SKM-1 treated with dmso at 0.1 percent for 144 hours (cell line): ENCODE results near the gene C7orf33.
"Not testable (repeated sequence)": the region's sequence is repeated elsewhere in the genome, so short reads cannot be mapped to it uniquely, and the experiment has no call there.

Source experiments
- DNase-seq: peaks from one replicate; lab custom pipeline; 2025; ENCODE audit not compliant: unreplicated experiment; lab: John Stamatoyannopoulos, UW

Gene C7orf33

GRCh38 chr7:148579366-148579765, 11.2 kb upstream of the C7orf33 start:
- DNase-seq = no peak

DNA sequence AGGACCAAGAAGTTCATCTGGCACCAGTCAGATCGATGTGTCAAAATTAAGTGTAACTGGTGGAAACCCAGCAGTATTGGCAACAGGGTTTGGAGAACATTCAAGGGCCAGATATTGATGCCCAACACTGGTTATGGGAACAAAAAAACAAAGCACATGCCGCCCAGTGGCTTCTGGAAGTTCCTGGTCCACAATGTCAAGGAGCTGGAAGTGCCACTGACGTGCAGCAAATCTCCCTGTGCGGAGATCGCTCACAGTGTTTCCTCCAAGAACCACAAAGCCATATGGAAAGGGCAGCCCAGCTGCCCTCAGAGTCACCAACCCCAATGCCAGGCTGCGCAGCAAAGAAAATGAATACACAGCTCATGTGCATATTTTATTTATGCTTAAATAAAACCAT, 10.1 kb upstream of the C7orf33 start:
- no peak for DNase-seq

- no peak for DNase-seq
Observed at GRCh38 chr7:148581624-148582023, 8.9 kb upstream of the C7orf33 start.

- no peak for DNase-seq
Observed at GRCh38 chr7:148584154-148584827, 6.3 kb upstream of the C7orf33 start.

DNA sequence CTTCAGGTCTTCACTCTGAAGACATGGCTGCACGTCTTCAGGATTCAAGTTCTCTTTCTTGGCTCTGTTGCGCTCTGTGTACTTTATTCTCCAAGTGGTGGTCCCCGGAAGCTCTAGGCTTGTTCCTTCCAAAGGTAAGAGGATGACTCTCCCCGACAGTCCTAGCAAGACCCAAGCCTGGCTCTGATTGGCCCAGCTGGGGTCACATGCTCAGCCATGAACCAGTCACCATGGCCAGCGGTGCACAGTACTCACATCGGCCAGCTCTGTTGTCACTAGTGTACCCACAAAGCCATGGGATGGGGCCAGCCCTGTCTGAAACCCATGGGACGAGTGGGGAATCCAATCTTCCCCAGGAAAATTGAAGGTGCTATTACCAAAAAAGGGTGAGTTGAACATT, 5.2 kb upstream of the C7orf33 start:
- no peak for DNase-seq

DNA sequence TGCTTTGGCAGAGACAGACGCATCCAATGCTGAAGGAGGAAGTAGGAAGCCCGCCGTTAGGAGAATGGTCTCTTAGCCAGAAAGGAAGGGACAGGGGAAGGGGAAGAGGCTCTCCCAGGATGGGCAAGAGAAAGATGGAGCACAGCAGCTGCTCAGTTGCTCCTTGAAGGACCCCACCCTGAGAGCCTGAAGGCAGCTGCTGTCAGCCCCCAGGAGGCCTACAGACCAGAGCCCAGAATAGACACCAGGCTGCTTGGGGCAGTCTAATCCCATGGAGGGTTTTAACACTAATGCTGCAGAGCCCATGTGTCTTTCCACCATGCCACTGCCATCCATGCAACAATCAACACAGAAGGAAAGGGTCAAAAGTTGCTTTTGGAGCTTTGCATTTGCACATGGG, 3.5 kb upstream of the C7orf33 start:
- no peak for DNase-seq

GRCh38 chr7:148588168-148588567, 2.4 kb upstream of the C7orf33 start:
- no peak for DNase-seq

DNA sequence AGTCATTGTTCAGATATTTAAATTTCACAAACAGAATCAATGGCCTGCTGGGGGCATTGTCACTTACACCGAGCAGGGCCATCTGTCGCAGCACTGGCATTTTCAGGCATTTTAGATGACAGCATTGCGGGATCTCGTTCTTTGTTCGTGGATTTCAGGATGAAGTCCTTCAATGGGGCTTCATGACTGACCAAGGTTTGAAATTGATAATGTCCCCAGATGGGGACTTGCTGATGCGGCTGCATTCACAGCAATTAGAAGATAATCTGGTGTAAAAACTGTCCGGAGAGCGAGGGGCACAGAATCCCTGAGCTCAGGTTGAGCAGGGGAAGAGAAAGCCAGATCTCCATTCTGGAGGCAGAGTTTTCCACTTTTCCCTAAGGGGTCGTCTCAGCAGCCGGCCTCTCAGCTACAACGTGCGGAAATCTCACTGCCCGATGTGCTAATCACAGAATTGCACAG, 1.9 kb upstream of the C7orf33 start:
- DNase-seq = no peak

DNA sequence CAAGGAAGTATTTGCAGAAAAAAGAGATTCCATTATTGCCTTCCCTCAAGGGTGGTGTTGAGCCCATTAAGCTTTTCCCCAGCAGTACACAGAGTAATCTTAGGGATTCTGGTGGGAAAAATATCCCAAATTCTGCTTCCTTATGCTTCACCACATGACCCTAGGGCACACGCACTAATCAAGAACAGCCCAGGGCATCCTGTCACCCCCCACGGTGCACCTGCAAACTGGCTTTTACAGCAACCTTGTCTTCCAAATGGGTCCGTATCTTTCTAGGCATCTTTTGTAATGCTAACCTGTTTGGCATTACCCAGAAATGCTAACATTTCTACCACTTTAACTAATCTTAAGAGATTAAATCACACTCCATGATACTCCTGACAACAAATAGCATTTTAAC, 926 bp upstream of the C7orf33 start:
- DNase-seq = no peak

DNA sequence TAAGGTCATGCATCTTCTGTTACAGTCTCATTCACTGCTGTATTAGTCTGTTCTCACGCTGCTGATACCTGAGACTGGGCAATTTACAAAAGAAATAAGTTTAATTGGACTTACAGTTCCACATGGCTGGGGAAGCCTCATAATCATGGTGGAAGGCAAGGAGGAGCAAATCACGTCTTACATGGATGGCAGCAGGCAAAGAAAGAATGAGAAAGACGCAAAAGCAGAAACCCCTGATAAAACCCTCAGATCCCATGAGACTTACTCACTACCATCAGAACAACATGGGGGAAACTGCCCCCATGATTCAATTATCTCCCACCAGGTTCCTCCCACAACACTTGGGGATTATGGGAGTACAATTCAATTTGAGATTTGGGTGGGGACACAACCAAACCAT, 5.8 kb downstream of the C7orf33 start:
- not testable (repeated sequence) for DNase-seq

DNA sequence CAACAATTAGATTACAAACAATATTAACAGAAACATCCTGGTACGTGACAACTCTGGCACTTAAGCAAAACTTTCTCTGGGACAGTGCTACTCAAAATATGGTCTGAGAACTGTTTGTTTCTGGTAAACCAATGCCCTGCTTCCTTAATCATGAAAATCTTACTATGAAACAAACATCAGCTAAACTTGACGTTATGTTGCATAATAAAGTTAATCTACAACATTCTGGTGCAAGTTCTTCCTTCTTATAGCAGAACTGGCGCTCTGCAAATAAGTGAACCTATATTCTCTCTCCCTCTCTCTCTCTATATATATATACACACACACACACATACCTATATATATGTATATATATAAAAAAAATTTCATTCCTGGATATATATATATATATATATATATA, 7.8 kb downstream of the C7orf33 start:
- DNase-seq = no peak

DNA sequence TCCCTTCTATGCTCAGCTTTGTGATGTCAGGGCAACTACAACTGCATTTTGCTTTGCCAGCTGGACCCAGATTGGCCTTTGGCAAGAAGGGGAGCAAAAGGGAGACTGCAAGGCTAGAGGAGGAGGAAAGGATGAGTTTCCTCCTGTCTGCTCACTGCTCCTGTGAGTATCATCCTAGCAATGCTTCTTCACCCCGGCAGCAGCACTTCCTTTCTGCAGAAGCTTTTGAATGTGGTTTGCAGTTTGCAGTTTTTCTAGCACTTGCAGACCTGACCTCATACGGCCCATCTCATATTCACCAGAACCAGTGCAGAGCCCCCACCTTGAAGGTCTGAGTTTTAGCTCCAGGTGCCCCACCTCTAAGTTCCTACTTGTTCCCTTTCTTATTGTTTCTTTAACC, 14.8 kb downstream of the C7orf33 start:
- no peak for DNase-seq

- no peak for DNase-seq
Observed at GRCh38 chr7:148607151-148607661, 16.6 kb downstream of the C7orf33 start.

DNA sequence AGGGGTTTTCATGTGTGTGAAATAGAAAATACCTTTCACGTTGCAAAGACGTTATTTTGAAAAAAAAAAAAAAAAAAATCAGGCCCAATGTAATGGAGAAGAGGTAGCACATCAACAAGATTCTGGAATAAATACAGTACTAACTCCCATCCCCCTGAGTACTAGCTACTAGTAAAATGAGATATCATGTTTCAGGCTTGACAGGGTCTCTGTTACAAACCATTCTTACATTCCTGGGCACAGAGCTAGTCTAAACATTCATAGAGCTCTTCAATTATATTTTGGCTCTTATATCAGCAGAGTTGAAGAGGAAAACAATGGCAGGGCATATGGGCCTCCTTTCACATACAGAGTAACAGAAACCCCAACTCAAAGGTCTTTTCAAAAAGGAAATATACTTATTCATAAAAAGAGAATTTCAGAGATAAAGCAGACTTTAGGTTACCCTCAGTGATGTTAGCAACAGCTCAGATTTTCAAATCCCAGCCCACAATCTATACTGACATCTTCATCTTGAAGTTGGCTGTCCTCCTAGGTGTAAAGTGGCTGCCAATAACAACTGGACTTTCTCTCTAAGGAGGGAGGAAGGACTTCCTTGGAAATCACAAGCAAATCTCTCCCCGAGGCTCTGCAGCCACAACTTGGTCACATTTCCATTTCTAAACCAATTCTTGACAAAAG, 18.6 kb downstream of the C7orf33 start:
- no peak for DNase-seq

GRCh38 chr7:148611692-148612091, 21.1 kb downstream of the C7orf33 start:
- no peak for DNase-seq

GRCh38 chr7:148615085-148615730, 24.6 kb downstream of the C7orf33 start:
- DNase-seq = no peak

DNA sequence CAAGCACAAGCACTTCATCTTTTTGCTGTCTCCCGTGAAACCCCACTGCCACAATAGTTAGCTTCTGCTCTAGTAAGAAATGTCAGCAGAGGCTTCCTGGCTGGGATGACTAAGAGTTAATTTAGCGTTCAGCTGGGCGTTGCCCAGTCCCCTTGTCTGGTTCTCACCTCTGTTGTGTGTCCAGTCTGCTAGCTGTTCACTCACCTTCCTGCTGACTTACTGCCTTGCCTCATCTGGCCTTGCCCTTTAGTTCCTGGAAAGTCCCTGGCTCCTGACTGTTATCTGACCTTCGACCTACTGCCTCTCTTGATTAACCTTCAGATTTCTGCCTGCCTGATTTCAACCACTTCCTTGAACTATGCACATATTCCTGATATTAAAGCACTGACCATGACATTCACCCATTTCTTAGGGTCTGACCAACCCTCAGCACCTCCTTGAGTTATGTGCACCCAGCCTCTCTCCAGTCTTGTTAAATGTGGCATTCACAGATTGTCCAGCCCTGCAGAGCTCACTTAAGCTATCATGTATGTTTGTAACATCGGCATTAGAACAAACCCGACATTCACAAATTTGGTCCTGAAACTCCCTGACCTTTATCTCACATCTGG, 30.3 kb downstream of the C7orf33 start:
- no peak for DNase-seq

- no peak for DNase-seq
Observed at GRCh38 chr7:148621563-148621962, 31.0 kb downstream of the C7orf33 start.

GRCh38 chr7:148622887-148623585, 32.5 kb downstream of the C7orf33 start:
- DNase-seq = no peak

DNA sequence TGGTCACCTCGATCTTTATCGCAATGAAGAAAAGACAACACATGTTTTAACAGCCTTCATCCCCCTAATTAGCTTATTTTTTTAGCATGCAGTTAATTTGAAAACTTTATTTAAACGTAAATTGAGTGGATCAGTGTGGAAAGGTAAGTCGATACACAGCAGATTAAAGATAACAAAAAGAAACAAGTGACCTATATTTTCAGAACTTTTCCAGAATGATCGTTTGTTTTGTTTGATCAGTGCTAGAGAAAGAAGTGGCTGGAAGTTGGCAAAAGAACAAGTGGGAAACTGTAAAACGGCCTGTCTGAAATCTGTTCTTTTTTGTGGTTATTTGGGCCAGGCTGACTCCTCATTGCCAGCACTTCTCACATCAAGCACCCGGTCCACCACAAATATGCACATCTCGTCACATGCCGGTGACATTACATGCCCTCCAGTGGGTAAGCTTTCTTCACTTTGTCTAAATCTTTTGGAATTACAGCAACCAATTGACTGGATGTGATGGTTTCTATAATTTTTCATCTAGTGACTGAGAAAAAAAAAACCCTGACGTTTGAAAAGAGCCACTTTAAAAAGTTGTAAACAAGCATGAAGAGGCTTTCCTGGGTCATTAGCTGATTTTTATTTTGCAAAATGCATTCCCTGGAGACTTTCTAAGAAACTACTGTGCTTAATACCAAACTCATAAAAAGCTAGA, 33.2 kb downstream of the C7orf33 start:
- DNase-seq = no peak
